A549 (cell line): Measurements from ENCODE around the gene RASA2.

Experiments
- FOSL2 ChIP-seq, 2 experiments: fragments of 450-650 bp in 1 of 2; fragments of >200 bp in 1 of 2; sonication (Bioruptor Twin) in 1 of 2; formaldehyde crosslinking; IDR thresholded peaks; 2 replicates each; pipeline versions ENCODE4 v1.5.0 to v1.6.1; 2016 to 2020; ENCODE audit warnings: mild to moderate bottlenecking in 1 of 2, moderate library complexity in 1 of 2
- JUNB ChIP-seq: fragments of >200 bp; sonication (Bioruptor Twin); formaldehyde crosslinking; IDR thresholded peaks from 2 replicates; pipeline ENCODE4 v1.6.1; 2016
- MAFK ChIP-seq: fragments of 450-650 bp; IDR thresholded peaks from 2 replicates; pipeline ENCODE4 v1.6.1; 2014; ENCODE audit not compliant: partially characterized antibody
- MYC ChIP-seq: IDR thresholded peaks from 2 replicates; pipeline ENCODE4 v1.6.1; 2012; ENCODE audit warnings: mild to moderate bottlenecking, inconsistent platforms, low read length, improper control_type of control experiment, borderline replicate concordance
- POLR2A ChIP-seq: IDR thresholded peaks from 2 replicates; pipeline ENCODE4 v1.6.1; 2012; ENCODE audit warnings: mild to moderate bottlenecking, low read length
- RAD21 ChIP-seq, 2 experiments: fragments of >200 bp in 1 of 2; sonication (Bioruptor Twin) in 1 of 2; formaldehyde crosslinking in 1 of 2; IDR thresholded peaks in 1 of 2; conservative IDR thresholded peaks in 1 of 2; 2 replicates in 1 of 2; 3 replicates in 1 of 2; pipeline ENCODE4 v1.6.1; 2012 to 2018; ENCODE audit warnings: inconsistent platforms in 1 of 2
- RCOR1 ChIP-seq: fragments of 150-350 bp; IDR thresholded peaks from 2 replicates; pipeline ENCODE4 v1.6.1; 2014; ENCODE audit warnings: antibody characterized with exemption, low read length, low read depth
- SMC3 ChIP-seq: fragments of >200 bp; sonication (Bioruptor Twin); formaldehyde crosslinking; IDR thresholded peaks from 3 replicates; pipeline ENCODE4 v1.6.1; 2018; ENCODE audit warnings: inconsistent platforms
- TF ChIP-seq, protein P1 (sequence below): fragments of >200 bp; sonication (Bioruptor Twin); formaldehyde crosslinking; IDR thresholded peaks from 3 replicates; pipeline ENCODE4 v1.5.1; 2016

- no peak for TF ChIP-seq RCOR1
- no peak for TF ChIP-seq FOSL2 (IDR thresholded peaks at IDR 0.05)
- no peak for TF ChIP-seq FOSL2 (CRISPR knock-in tag; IDR thresholded peaks at IDR 0.05)
- TF ChIP-seq, protein P1, sequence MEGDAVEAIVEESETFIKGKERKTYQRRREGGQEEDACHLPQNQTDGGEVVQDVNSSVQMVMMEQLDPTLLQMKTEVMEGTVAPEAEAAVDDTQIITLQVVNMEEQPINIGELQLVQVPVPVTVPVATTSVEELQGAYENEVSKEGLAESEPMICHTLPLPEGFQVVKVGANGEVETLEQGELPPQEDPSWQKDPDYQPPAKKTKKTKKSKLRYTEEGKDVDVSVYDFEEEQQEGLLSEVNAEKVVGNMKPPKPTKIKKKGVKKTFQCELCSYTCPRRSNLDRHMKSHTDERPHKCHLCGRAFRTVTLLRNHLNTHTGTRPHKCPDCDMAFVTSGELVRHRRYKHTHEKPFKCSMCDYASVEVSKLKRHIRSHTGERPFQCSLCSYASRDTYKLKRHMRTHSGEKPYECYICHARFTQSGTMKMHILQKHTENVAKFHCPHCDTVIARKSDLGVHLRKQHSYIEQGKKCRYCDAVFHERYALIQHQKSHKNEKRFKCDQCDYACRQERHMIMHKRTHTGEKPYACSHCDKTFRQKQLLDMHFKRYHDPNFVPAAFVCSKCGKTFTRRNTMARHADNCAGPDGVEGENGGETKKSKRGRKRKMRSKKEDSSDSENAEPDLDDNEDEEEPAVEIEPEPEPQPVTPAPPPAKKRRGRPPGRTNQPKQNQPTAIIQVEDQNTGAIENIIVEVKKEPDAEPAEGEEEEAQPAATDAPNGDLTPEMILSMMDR = no peak
- TF ChIP-seq JUNB = no peak
- no peak for TF ChIP-seq MYC
- no peak for TF ChIP-seq MAFK
- TF ChIP-seq RAD21 (conservative IDR thresholded peaks at IDR 0.05 in 1 of 2, IDR thresholded peaks at IDR 0.05 in 1 of 2) = no peak
- TF ChIP-seq SMC3 = no peak
- TF ChIP-seq POLR2A = no peak
Observed at GRCh38 chr3:141544697-141545096, 57.9 kb downstream of the RASA2 start.
